WERI-Rb-1 (cell line): ENCODE data around the gene FOXL1.

Experiments used
- DNase-seq: peaks from one replicate; pipeline ENCODE4 v3.0.0-alpha.2; 2020
- H3K27ac ChIP-seq: fragments of 250-450 bp; sonication (Bioruptor Pico); 2 replicates; pipeline ENCODE4 v1.5.1; 2020; ENCODE audit warnings: mild to moderate bottlenecking, moderate library complexity
- H3K27me3 ChIP-seq: fragments of 250-450 bp; sonication (Bioruptor Pico); 2 replicates; pipeline ENCODE4 v1.5.1; 2021; ENCODE audit warnings: mild to moderate bottlenecking, low read depth, moderate library complexity; ENCODE audit not compliant: insufficient read depth, severe bottlenecking
- H3K36me3 ChIP-seq: fragments of 250-450 bp; sonication (Bioruptor Pico); 2 replicates; pipeline ENCODE4 v1.5.1; 2020; ENCODE audit warnings: mild to moderate bottlenecking, moderate library complexity
- H3K4me3 ChIP-seq: 2 replicates; pipeline ENCODE4 v1.5.1; 2011; ENCODE audit warnings: low read depth, mild to moderate bottlenecking, control low read depth, low read length
- H3K9me3 ChIP-seq: fragments of 250-450 bp; sonication (Bioruptor Pico); 2 replicates; pipeline ENCODE4 v1.5.1; 2021; ENCODE audit warnings: mild to moderate bottlenecking, moderate library complexity; ENCODE audit not compliant: severe bottlenecking
- TF ChIP-seq, protein P1 (sequence below): IDR thresholded peaks from 2 replicates; pipeline ENCODE4 v1.5.1; 2011; ENCODE audit warnings: low read depth, mild to moderate bottlenecking, control low read depth, inconsistent platforms, low read length

Gene FOXL1

DNA sequence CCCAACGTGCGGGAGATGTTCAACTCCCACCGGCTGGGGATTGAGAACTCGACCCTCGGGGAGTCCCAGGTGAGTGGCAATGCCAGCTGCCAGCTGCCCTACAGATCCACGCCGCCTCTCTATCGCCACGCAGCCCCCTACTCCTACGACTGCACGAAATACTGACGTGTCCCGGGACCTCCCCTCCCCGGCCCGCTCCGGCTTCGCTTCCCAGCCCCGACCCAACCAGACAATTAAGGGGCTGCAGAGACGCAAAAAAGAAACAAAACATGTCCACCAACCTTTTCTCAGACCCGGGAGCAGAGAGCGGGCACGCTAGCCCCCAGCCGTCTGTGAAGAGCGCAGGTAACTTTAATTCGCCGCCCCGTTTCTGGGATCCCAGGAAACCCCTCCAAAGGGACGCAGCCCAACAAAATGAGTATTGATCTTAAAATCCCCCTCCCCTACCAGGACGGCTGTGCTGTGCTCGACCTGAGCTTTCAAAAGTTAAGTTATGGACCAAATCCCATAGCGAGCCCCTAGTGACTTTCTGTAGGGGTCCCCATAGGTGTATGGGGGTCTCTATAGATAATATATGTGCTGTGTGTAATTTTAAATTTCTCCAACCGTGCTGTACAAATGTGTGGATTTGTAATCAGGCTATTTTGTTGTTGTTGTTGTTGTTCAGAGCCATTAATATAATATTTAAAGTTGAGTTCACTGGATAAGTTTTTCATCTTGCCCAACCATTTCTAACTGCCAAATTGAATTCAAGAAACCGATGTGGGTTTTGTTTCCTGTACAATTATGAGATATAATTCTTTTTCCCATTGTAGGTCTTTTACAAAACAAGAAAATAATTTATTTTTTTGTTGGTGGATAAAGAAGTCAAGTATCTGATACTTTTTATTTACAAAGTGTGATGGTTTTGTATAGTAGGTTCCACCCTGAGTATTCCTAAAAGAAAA is 9.4 kb upstream of the FOXL1 start:
- Histone ChIP-seq H3K36me3 (no peaks in the 10 kb centered on the region), H3K4me3 (no peak overlapping the region), H3K27ac (no peak overlapping the region), H3K9me3 (no peaks in the 10 kb centered on the region), H3K27me3 (peaks cover 40% of the 10 kb centered on the region)
- TF ChIP-seq, protein P1, sequence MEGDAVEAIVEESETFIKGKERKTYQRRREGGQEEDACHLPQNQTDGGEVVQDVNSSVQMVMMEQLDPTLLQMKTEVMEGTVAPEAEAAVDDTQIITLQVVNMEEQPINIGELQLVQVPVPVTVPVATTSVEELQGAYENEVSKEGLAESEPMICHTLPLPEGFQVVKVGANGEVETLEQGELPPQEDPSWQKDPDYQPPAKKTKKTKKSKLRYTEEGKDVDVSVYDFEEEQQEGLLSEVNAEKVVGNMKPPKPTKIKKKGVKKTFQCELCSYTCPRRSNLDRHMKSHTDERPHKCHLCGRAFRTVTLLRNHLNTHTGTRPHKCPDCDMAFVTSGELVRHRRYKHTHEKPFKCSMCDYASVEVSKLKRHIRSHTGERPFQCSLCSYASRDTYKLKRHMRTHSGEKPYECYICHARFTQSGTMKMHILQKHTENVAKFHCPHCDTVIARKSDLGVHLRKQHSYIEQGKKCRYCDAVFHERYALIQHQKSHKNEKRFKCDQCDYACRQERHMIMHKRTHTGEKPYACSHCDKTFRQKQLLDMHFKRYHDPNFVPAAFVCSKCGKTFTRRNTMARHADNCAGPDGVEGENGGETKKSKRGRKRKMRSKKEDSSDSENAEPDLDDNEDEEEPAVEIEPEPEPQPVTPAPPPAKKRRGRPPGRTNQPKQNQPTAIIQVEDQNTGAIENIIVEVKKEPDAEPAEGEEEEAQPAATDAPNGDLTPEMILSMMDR, result no peak
- DNase-seq, result no peak

DNA sequence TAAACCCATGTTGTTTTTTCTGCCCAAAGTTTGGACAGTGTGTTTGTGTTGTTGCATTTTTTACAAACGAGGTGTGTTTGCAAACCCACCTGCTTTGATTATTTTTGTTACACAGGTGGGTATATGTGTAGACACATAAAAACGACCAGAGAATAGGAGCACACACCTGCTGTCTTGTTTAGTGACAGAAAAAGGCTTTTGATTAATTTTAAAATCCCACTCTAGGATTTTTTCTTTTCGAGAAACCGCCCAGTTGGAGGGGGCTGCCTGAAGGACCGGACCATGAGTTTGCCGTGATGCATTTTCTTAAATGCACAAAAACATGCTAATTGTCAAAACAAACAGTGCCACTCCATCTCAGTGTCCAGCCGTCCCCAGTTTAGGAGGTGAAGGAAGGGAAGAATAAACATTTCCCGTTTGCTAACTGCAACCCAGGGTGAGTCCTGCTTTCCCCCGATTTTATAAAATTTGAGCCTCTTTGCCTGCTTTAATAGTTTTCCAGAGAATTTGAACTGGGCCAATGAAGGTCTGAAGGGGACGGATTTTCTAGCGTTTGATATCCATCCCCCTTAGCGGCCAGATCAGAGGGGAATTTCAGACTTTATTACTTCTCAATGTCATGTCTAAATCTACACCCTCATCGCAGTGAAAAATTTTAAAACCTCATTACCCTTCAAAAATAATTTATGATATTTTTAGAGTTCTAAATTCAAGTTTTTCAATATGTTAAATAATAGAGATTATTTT is 8.5 kb upstream of the FOXL1 start:
- no peaks in the 10 kb centered on the region for H3K9me3 ChIP-seq
- H3K4me3 ChIP-seq, result no peak overlapping the region
- no peak overlapping the region for H3K27ac ChIP-seq
- TF ChIP-seq, protein P1, result no peak
- peaks cover 32% of the 10 kb centered on the region for H3K27me3 ChIP-seq
- H3K36me3 ChIP-seq, result no peaks in the 10 kb centered on the region
- DNase-seq, result no peak

DNA sequence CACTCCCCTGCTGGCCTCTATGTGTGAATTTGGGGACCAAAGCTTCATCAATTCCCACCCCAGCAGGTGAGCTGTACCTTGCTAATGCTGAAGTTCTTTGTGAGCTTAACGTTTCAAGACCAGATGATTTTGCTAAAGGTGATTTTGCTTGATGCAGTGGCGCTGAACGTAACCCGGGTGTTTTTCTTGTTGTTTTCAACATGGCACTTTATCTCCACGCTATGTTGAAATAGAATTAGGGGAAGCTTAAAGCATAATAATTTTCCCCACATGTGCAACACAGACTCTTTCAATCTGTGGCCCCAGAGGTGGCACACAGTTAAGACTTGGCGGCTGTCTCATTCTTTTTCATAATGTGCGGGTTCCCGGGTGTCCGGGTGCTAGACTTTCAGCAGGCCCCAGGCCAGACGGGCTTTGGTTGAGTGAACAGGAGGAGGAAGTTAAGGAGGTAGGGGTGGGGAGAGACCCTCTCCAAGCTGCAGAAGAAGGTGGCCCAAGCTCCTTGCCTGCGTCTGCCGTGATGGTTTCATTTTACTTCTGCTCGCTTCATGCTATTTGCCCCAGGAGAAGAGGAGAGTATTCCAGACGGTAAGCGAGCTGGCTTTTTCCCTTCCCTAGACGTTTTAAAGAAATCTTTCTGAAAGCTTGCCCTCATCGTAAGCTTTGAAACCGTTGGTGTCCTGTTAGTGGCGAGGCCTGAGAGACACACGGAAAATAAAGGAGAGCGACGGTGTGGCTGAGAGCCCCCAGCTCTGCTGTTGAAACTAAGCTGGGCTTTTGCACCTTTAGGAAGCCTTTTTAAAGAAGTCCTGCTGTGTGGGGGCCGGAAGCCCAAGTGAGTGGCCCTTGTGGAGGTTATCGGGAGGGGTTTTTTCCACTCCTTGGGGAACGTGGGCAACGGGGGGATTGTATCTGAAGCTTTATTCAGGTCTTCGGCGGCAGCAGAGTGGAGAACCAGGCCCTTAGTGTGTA is 7.5 kb upstream of the FOXL1 start:
- TF ChIP-seq, protein P1, result no peak
- no peaks in the 10 kb centered on the region for H3K36me3 ChIP-seq
- H3K27me3 ChIP-seq, result peaks cover 22% of the 10 kb centered on the region
- H3K9me3 ChIP-seq, result no peaks in the 10 kb centered on the region
- no peak overlapping the region for H3K27ac ChIP-seq
- no peak overlapping the region for H3K4me3 ChIP-seq
- DNase-seq, result no peak

DNA sequence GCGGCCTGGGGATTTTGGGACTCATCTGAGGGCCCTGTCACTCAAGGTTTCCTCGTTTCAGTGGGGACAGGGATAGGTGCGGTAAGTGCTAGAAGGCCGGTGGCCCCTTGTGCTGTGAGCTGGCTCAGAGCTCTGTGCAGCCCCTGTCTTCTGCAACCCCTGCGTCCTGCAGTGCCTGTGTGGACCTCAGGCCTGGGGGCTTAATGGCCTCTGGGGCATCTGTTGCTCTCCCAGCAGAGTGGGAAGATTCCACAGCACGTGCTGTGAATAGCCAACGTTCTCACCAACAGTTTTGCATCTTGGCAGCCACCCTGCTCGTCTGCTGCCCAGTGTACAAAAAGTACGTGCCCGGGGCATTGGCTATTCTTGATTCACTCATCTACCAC is 6.8 kb upstream of the FOXL1 start:
- no peak for DNase-seq
- H3K4me3 ChIP-seq, result no peak overlapping the region
- no peaks in the 10 kb centered on the region for H3K9me3 ChIP-seq
- H3K36me3 ChIP-seq, result no peaks in the 10 kb centered on the region
- no peak overlapping the region for H3K27ac ChIP-seq
- H3K27me3 ChIP-seq, result peaks cover 16% of the 10 kb centered on the region
- TF ChIP-seq, protein P1, result no peak

- Histone ChIP-seq H3K27ac (no peak overlapping the region), H3K4me3 (no peak overlapping the region), H3K9me3 (no peaks in the 10 kb centered on the region), H3K36me3 (no peaks in the 10 kb centered on the region), H3K27me3 (peaks cover 13% of the 10 kb centered on the region)
- TF ChIP-seq, protein P1, result no peak
- DNase-seq, result no peak
Observed at GRCh38 chr16:86572041-86572521, 6.3 kb upstream of the FOXL1 start.
